Measurements from ENCODE around the gene RPA3. TPM values are rescaled to one million over a fixed set of nuclear protein-coding genes. Genes with fewer than 3 reads are reported as not detected.

The RPA3 gene
- total and polyA plus RNA-seq, 8 donors: 28.5 to 49.2 (median 43.5) TPM

- peaks cover 0 to 3% of the 10 kb centered on the region in 2 donors for H3K4me1 ChIP-seq
- no peak overlapping the region for H3K4me3 ChIP-seq
- no peaks in the 10 kb centered on the region for H3K36me3 ChIP-seq
- H3K9me3 ChIP-seq: no peaks in the 10 kb centered on the region
- ATAC-seq (no peak), DNase-seq (no peak)
- H3K27ac ChIP-seq: no peak overlapping the region
- H3K27me3 ChIP-seq: no peaks in the 10 kb centered on the region
- no peak for TF ChIP-seq CTCF (IDR thresholded peaks at IDR 0.05)
- intact Hi-C loops (cut with DNase I): no loop called here
Observed at GRCh38 chr7:7720193-7720592, 1.8 kb upstream of the RPA3 start.

DNA sequence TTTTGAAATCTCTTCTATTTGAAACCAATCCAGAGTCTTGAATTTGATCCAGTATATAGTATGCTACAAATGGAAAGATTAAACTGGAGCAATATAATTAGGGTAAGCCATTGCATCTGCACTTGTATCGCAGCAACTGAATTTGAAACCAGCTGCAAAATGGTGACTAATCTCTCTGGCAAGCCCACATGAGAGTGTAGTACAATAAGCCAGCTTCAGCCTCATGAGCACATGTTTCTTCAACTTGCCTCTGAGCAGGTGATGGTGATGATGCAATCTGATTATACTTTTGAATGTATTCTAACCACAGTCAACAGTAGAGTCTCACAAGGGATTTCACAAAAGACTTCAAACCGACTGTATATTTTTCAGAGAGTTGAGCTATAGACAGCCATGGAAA is 829 bp upstream of the RPA3 start:
- intact Hi-C loops (cut with DNase I): no loop called here
- H3K36me3 ChIP-seq: no peaks in the 10 kb centered on the region
- DNase-seq (peak in 1 of 4 donors; percentile 37), ATAC-seq (peak; percentile 96)
- H3K4me1 ChIP-seq: peaks cover 0 to 3% of the 10 kb centered on the region in 2 donors
- H3K9me3 ChIP-seq: no peaks in the 10 kb centered on the region
- H3K27ac ChIP-seq: no peak overlapping the region
- no peaks in the 10 kb centered on the region for H3K27me3 ChIP-seq
- H3K4me3 ChIP-seq: no peak overlapping the region
- TF ChIP-seq CTCF (IDR thresholded peaks at IDR 0.05): no peak

GRCh38 chr7:7713730-7714129 is 4.7 kb downstream of the RPA3 start:
- DNase-seq: no peak
- ATAC-seq: no peak
- Histone ChIP-seq H3K36me3 (no peaks in the 10 kb centered on the region), H3K4me3 (no peak overlapping the region), H3K27me3 (no peaks in the 10 kb centered on the region), H3K27ac (no peak overlapping the region), H3K9me3 (no peaks in the 10 kb centered on the region), H3K4me1 (peaks cover 0 to 1% of the 10 kb centered on the region in 2 donors)
- TF ChIP-seq CTCF (IDR thresholded peaks at IDR 0.05): no peak
- intact Hi-C loops (cut with DNase I): no loop called here

- H3K27me3 ChIP-seq: no peaks in the 10 kb centered on the region
- H3K36me3 ChIP-seq: no peaks in the 10 kb centered on the region
- DNase-seq (no peak), ATAC-seq (no peak)
- H3K27ac ChIP-seq: no peak overlapping the region
- TF ChIP-seq CTCF (IDR thresholded peaks at IDR 0.05): no peak
- H3K4me3 ChIP-seq: no peak overlapping the region
- intact Hi-C loops (cut with DNase I): no loop called here
- H3K4me1 ChIP-seq: peaks cover 0 to 2% of the 10 kb centered on the region in 2 donors
- H3K9me3 ChIP-seq: no peaks in the 10 kb centered on the region
Observed at GRCh38 chr7:7710469-7710868, 7.9 kb downstream of the RPA3 start.

DNA sequence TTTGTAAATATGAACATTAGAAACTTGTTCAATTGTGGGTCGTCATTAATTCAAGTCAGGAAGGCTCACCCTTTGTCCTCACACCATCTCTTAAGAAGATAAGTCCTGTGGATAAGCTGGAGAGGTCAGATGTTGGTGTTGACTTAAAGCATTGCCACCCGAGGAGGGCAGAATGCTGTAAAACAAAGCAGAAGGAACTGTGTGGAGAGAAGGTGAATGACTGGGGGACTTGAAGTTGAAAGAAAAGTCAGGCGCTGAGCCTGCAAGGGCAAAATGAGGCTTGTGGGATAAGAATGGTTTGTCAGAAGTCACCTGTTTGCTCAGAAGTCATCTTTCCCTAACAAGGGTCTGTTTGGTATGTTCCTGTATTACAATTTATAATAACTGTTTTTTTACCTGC is 9.1 kb downstream of the RPA3 start:
- H3K36me3 ChIP-seq: no peaks in the 10 kb centered on the region
- ATAC-seq: no peak
- no peaks in the 10 kb centered on the region for H3K9me3 ChIP-seq
- TF ChIP-seq CTCF (IDR thresholded peaks at IDR 0.05): no peak
- peaks cover 0 to 6% of the 10 kb centered on the region in 2 donors for H3K4me1 ChIP-seq
- H3K27me3 ChIP-seq: no peaks in the 10 kb centered on the region
- intact Hi-C loops (cut with DNase I): no loop called here
- no peak for DNase-seq
- no peak overlapping the region for H3K4me3 ChIP-seq
- no peak overlapping the region for H3K27ac ChIP-seq
